ENCODE results near the gene PATZ1. TPM values are rescaled to one million over a fixed set of nuclear protein-coding genes. Genes with fewer than 3 reads are reported as not detected.
A peak's percentile ranks its signal among the peaks of the same experiment; 100 is the strongest.
"Not testable (repeated sequence)": the region's sequence is repeated elsewhere in the genome, so short reads cannot be mapped to it uniquely, and the experiment has no call there.

Gene PATZ1
- 16.0 and 19.2 TPM in 2 replicates for total RNA-seq (2022)
- Bru-seq, nascent RNA, result percentile 61 among the genes with signal in this experiment
- percentile 49 among the genes with signal in this experiment for BruChase-seq, experiment 1, labeled RNA remaining after a 6-hour chase
- percentile 68 among the genes with signal in this experiment for BruChase-seq, experiment 2, labeled RNA remaining after a 2-hour chase
- long read RNA-seq, transcript PATZ1-201 (3 exons, 2,516 nt), result major isoform, 7 of 20 reads
- long read RNA-seq, partial matches to known transcripts, result 4 of 20 reads
- long read RNA-seq, other reads (novel, unspliced or antisense), result 0 of 20 reads

GRCh38 chr22:31346255-31346732 is at the start of gene PATZ1:
Gene PATZ1, minus strand, starts transcription at chr22:31346346. Its CDS starts 744 bp downstream, at chr22:31345602.
- Mint-ChIP-seq H3K27ac (ENCODE audit: low read depth, unreplicated experiment) (peak within 1 kb of the TSS; percentile 40), H3K4me1 (ENCODE audit: insufficient read depth, unreplicated experiment) (peaks cover 12% of the 10 kb centered on the region), H3K9me3 (ENCODE audit: unreplicated experiment) (no peaks in the 10 kb centered on the region), H3K36me3 (ENCODE audit: insufficient read depth, unreplicated experiment) (peaks cover 13% of the 10 kb centered on the region), H3K4me3 (ENCODE audit: unreplicated experiment) (peak within 1 kb of the TSS; percentile 76), H3K27me3 (ENCODE audit: insufficient read depth, unreplicated experiment) (no peaks in the 10 kb centered on the region)
- peak; percentile 82 for DNase-seq (ENCODE audit: unreplicated experiment)
- no TSS peak for BruUV-seq (replicated peaks)
- POLR2A ChIA-PET, result interaction anchor here (0.7 to 2.8 kb wide), 22 partner anchors 9 to 407 kb away, joined by 3 to 61 read pairs (median 5); partner anchors contain the start of genes DEPDC5, DRG1, MORC2 and PIK3IP1
- intact Hi-C loops (cut with micrococcal nuclease), result loop anchor here (10.0 kb wide), 1 partner anchor 289 kb away; no protein-coding TSS in a partner anchor
- TF ChIP-seq CTCF (IDR thresholded peaks at IDR 0.05; ENCODE audit: unreplicated experiment), result no peak
- CTCF ChIA-PET, result interaction anchor here (0.5 to 1.3 kb wide), 11 partner anchors 9 to 718 kb away, joined by 3 to 5 read pairs (median 3); partner anchors contain the start of gene DRG1

- no peak for TF ChIP-seq CTCF (IDR thresholded peaks at IDR 0.05; ENCODE audit: unreplicated experiment)
- ChIA-PET CTCF (interaction anchor here (1.2 kb wide), 1 partner anchor 54 kb away, joined by 3 read pairs; no protein-coding TSS in a partner anchor), POLR2A (no interaction called here)
- no peaks in the 10 kb centered on the region for H3K36me3 Mint-ChIP-seq (ENCODE audit: insufficient read depth, unreplicated experiment)
- H3K27ac Mint-ChIP-seq (ENCODE audit: low read depth, unreplicated experiment), result no peak overlapping the region
- no peaks in the 10 kb centered on the region for H3K27me3 Mint-ChIP-seq (ENCODE audit: insufficient read depth, unreplicated experiment)
- DNase-seq (ENCODE audit: unreplicated experiment), result no peak
- no peaks in the 10 kb centered on the region for H3K4me1 Mint-ChIP-seq (ENCODE audit: insufficient read depth, unreplicated experiment)
- peaks cover 7% of the 10 kb centered on the region for H3K9me3 Mint-ChIP-seq (ENCODE audit: unreplicated experiment)
- intact Hi-C loops (cut with micrococcal nuclease), result no loop called here
- BruUV-seq (replicated peaks), result no TSS peak
- H3K4me3 Mint-ChIP-seq (ENCODE audit: unreplicated experiment), result no peak overlapping the region
These were observed 48.2 kb upstream of the PATZ1 start for GRCh38 chr22:31394326-31394725.

DNA sequence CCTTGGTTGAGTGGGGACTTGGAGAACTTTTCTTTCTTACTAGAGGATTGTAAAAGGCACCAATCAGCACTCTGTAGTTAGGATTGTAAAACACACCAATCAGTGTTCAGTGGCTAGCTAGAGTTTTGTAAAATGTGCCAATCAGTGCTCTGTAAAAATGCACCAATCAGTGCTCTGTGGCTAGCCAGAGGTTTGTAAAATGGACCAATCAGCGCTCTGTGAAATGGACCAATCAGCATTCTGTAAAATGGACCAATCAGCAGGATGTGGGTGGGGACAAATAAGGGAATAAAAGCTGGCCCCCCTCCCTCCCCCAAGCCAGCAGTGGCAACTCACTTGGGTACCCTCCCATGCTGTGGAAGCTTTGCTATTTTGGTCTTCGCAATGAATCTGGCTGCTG is 47.7 kb upstream of the PATZ1 start:
- CTCF ChIA-PET, result interaction anchor here (0.6 to 1.2 kb wide), 2 partner anchors 53 to 185 kb away, joined by 3 to 6 read pairs; no protein-coding TSS in a partner anchor
- Mint-ChIP-seq H3K9me3 (ENCODE audit: unreplicated experiment) (peaks cover 7% of the 10 kb centered on the region), H3K4me3 (ENCODE audit: unreplicated experiment) (no peak overlapping the region), H3K4me1 (ENCODE audit: insufficient read depth, unreplicated experiment) (no peaks in the 10 kb centered on the region), H3K36me3 (ENCODE audit: insufficient read depth, unreplicated experiment) (no peaks in the 10 kb centered on the region), H3K27me3 (ENCODE audit: insufficient read depth, unreplicated experiment) (no peaks in the 10 kb centered on the region), H3K27ac (ENCODE audit: low read depth, unreplicated experiment) (no peak overlapping the region)
- TF ChIP-seq CTCF (IDR thresholded peaks at IDR 0.05; ENCODE audit: unreplicated experiment), result no peak
- intact Hi-C loops (cut with micrococcal nuclease), result no loop called here
- no TSS peak for BruUV-seq (replicated peaks)
- no peak for DNase-seq (ENCODE audit: unreplicated experiment)
- POLR2A ChIA-PET, result interaction anchor here (0.6 to 2.6 kb wide), 2 partner anchors 47 to 342 kb away, joined by 4 to 9 read pairs; partner anchors contain the start of gene PATZ1

DNA sequence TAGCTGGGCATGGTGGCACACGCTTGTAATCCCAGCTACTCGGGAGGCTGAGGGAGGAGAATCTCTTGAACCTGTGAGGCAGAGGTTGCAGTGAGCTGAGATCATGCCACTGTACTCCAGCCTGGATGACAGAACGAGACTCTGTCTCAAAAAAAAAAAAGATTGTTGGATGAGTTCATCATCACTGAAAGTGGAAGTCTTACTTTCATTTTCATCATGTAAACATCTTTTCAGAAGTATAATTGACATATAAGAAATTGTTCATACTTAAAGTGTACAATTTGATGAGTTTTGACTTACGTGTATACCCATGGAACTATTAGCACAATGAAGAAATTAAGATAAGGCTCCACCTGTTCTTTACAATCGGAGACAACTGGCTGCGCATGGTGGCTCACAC is 32.5 kb upstream of the PATZ1 start:
- H3K9me3 Mint-ChIP-seq (ENCODE audit: unreplicated experiment); DNase-seq (ENCODE audit: unreplicated experiment); H3K4me3 Mint-ChIP-seq (ENCODE audit: unreplicated experiment); H3K36me3 Mint-ChIP-seq (ENCODE audit: insufficient read depth, unreplicated experiment); H3K4me1 Mint-ChIP-seq (ENCODE audit: insufficient read depth, unreplicated experiment); POLR2A ChIA-PET; H3K27me3 Mint-ChIP-seq (ENCODE audit: insufficient read depth, unreplicated experiment); H3K27ac Mint-ChIP-seq (ENCODE audit: low read depth, unreplicated experiment); BruUV-seq (replicated peaks); intact Hi-C loops (cut with micrococcal nuclease): not testable (repeated sequence)
- CTCF ChIA-PET, result interaction anchor here (0.7 kb wide), 1 partner anchor 151 kb away, joined by 3 read pairs; no protein-coding TSS in a partner anchor

All from MCF 10A (cell line).